CD4-positive, alpha-beta memory T cell (primary cell): ENCODE measurements around the gene KCTD5. TPM values are rescaled to one million over a fixed set of nuclear protein-coding genes. Genes with fewer than 3 reads are reported as not detected.

Source experiments
- CTCF ChIA-PET: fragments of 350-600 bp; sonication (Branson Sonifier 250); formaldehyde crosslinking; loops from one replicate; lab custom pipeline; 2021; ENCODE audit warnings: inconsistent platforms; ENCODE audit not compliant: partially characterized antibody; lab: Charles Lee
- POLR2A ChIA-PET: fragments of 350-600 bp; sonication (Branson Sonifier 250); formaldehyde crosslinking; loops from one replicate; lab custom pipeline; 2021; ENCODE audit not compliant: partially characterized antibody; lab: Charles Lee
- DNase-seq, 5 donors: peaks; one replicate each; pipeline versions ENCODE4 v3.0.0 to v3.0.0-alpha.2; 2020 to 2022; ENCODE audit warnings: mixed read lengths in 1 of 5
- H3K27ac ChIP-seq: one replicate; pipeline ENCODE4 v1.7.0; 2013; ENCODE audit warnings: low read depth, low read length
- H3K27me3 ChIP-seq: 2 replicates; pipeline ENCODE4 v1.7.0; 2013; ENCODE audit warnings: mild to moderate bottlenecking, low read length, moderate library complexity; ENCODE audit not compliant: insufficient read depth
- H3K36me3 ChIP-seq: 2 replicates; pipeline ENCODE4 v1.7.0; 2013; ENCODE audit warnings: mild to moderate bottlenecking, low read length, moderate library complexity; ENCODE audit not compliant: insufficient read depth
- H3K4me1 ChIP-seq: 2 replicates; pipeline ENCODE4 v1.7.0; 2013; ENCODE audit warnings: mild to moderate bottlenecking, low read length, moderate library complexity; ENCODE audit not compliant: insufficient read depth
- H3K4me3 ChIP-seq, 2 donors: one replicate each; pipeline ENCODE4 v1.7.0; 2013; ENCODE audit warnings: low read length in 2 of 2, mild to moderate bottlenecking in 1 of 2
- H3K9me3 ChIP-seq, 2 donors: one replicate each; pipeline ENCODE4 v1.7.0; 2013; ENCODE audit warnings: low read length in 2 of 2, control low read depth in 1 of 2; ENCODE audit not compliant: control insufficient read depth in 1 of 2
- H3K27ac Mint-ChIP-seq, 7 donors: one replicate each; pipeline ENCODE4 v1.8.0; 2020 to 2021; ENCODE audit warnings: mixed read lengths in 7 of 7, mild to moderate bottlenecking in 6 of 7, inconsistent platforms in 3 of 7, moderate library complexity in 3 of 7
- H3K27me3 Mint-ChIP-seq, 2 donors: one replicate each; pipeline ENCODE4 v1.8.0; 2020 to 2021; ENCODE audit warnings: mixed read lengths in 2 of 2
- H3K36me3 Mint-ChIP-seq, 2 donors: one replicate each; pipeline ENCODE4 v1.8.0; 2020 to 2021; ENCODE audit warnings: mixed read lengths in 2 of 2, inconsistent platforms in 1 of 2, mild to moderate bottlenecking in 1 of 2
- H3K4me1 Mint-ChIP-seq, 4 donors: one replicate each; pipeline ENCODE4 v1.8.0; 2020 to 2021; ENCODE audit warnings: mixed read lengths in 4 of 4, mild to moderate bottlenecking in 1 of 4
- H3K4me3 Mint-ChIP-seq, 8 donors: one replicate each; pipeline ENCODE4 v1.8.0; 2020 to 2021; ENCODE audit warnings: mixed read lengths in 8 of 8, mild to moderate bottlenecking in 7 of 8, moderate library complexity in 6 of 8, inconsistent platforms in 3 of 8
- H3K9me3 Mint-ChIP-seq, 8 donors: one replicate each; pipeline ENCODE4 v1.8.0; 2020 to 2021; ENCODE audit warnings: mixed read lengths in 8 of 8, mild to moderate bottlenecking in 5 of 8, inconsistent platforms in 3 of 8, moderate library complexity in 1 of 8
- intact Hi-C: fragments of 100-400 bp; cut with micrococcal nuclease; formaldehyde crosslinking; loops from one replicate; pipeline ENCODE4 v1.15.1; 2023
- polyA plus RNA-seq, 2 donors: library from polyadenylated mRNA; unstranded; fragments of 300-500 nt; fragmentation: Illumina TruSeq; gene quantifications; one replicate each; pipeline ENCODE4 v1.2.3, GENCODE V29; 2021
- total RNA-seq, 2 experiments: library from RNA; stranded (reverse); gene quantifications; one replicate each; pipeline ENCODE4 v1.2.3, GENCODE V29; 2021

KCTD5 gene
- total and polyA plus RNA-seq, 4 experiments from 2014 or later = 19.6 to 27.1 (median 24.6) TPM

GRCh38 chr16:2715966-2716885 lies 33.9 kb downstream of the KCTD5 start:
- peaks cover 4% of the 10 kb centered on the region for H3K4me1 ChIP-seq
- H3K27ac ChIP-seq = no peak overlapping the region
- no peak for DNase-seq
- no peaks in the 10 kb centered on the region for H3K9me3 Mint-ChIP-seq
- H3K27me3 ChIP-seq = no peaks in the 10 kb centered on the region
- no peaks in the 10 kb centered on the region for H3K36me3 Mint-ChIP-seq
- H3K27ac Mint-ChIP-seq = peak overlapping the region in 1 of 7 donors; percentile 59
- peaks cover 0 to 1% (median 0%) of the 10 kb centered on the region in 4 donors for H3K4me1 Mint-ChIP-seq
- no peaks in the 10 kb centered on the region for H3K27me3 Mint-ChIP-seq
- no peaks in the 10 kb centered on the region for H3K36me3 ChIP-seq
- H3K4me3 ChIP-seq = peak overlapping the region in 1 of 2 donors; percentile 32
- no peaks in the 10 kb centered on the region for H3K9me3 ChIP-seq
- ChIA-PET CTCF (no interaction called here), POLR2A (interaction anchor here (0.9 to 1.4 kb wide), 2 partner anchors 38 to 43 kb away, joined by 3 read pairs; no protein-coding TSS in a partner anchor)
- H3K4me3 Mint-ChIP-seq = peak overlapping the region in 2 of 8 donors; percentile 25 to 71
- intact Hi-C loops = no loop called here

GRCh38 chr16:2716948-2717347 lies 34.6 kb downstream of the KCTD5 start:
- ChIA-PET POLR2A (interaction anchor here (0.9 to 1.4 kb wide), 2 partner anchors 37 to 44 kb away, joined by 3 read pairs; no protein-coding TSS in a partner anchor), CTCF (interaction anchor here (1.3 kb wide), 1 partner anchor 29 kb away, joined by 3 read pairs; no protein-coding TSS in a partner anchor)
- intact Hi-C loops = no loop called here
- Histone ChIP-seq H3K9me3 (no peaks in the 10 kb centered on the region), H3K4me1 (peaks cover 9% of the 10 kb centered on the region), H3K4me3 (no peak overlapping the region), H3K36me3 (no peaks in the 10 kb centered on the region), H3K27me3 (no peaks in the 10 kb centered on the region), H3K27ac (no peak overlapping the region)
- Mint-ChIP-seq H3K4me3 (peak overlapping the region in 1 of 8 donors; percentile 21), H3K4me1 (peaks cover 0 to 1% (median 0%) of the 10 kb centered on the region in 4 donors), H3K27ac (no peak overlapping the region), H3K27me3 (no peaks in the 10 kb centered on the region), H3K9me3 (no peaks in the 10 kb centered on the region), H3K36me3 (no peaks in the 10 kb centered on the region)
- no peak for DNase-seq

DNA sequence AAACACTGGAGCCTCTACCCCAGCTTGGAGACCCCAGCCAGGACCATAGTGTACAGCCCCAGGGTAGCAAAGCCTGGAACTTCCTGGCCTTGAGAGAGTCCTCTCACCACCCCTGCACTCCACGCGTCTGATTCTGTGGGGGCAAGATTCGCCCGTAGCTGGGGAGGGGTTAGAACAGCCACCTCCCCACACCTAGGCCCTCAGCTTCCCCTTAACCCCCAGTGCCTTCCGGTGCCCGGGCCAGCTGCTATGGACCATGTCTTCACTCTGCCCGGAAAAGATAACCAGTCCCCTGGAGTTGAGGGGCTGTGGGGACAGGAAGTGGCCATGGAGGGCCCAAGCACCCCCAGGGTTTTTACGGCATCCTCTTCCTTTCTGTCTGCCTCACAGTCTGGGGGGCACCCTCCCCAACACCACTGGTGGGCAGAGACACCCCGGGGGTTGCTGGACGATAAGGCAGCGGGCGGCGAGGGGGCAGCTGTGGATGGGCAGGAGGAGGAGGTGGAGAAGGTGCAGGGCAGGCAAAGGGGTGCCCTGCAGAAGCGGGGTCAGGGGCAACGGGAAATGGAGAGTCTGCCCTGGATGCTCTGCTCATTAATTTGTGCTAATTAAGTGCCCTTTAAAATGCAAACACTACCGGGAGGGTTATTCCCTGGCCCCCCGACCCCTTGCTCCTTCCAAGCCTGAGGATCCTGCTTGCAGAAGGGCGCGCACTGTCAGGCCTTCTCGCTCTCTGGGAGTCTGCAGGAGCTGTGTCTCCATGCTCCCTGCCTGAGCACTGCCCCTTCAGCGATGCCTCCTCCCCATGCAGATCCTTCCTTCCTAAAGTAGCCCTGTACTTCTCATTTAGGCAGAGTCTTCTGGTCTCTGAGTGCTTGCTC lies 35.3 kb downstream of the KCTD5 start:
- Histone ChIP-seq H3K27me3 (no peaks in the 10 kb centered on the region), H3K27ac (no peak overlapping the region), H3K4me1 (peaks cover 9% of the 10 kb centered on the region), H3K36me3 (no peaks in the 10 kb centered on the region), H3K4me3 (no peak overlapping the region), H3K9me3 (no peaks in the 10 kb centered on the region)
- Mint-ChIP-seq H3K27ac (peak overlapping the region in 2 of 7 donors; percentile 72 to 74), H3K4me3 (peak overlapping the region in 1 of 8 donors; percentile 21), H3K9me3 (no peaks in the 10 kb centered on the region), H3K36me3 (no peaks in the 10 kb centered on the region), H3K4me1 (peaks cover 0 to 1% (median 0%) of the 10 kb centered on the region in 4 donors), H3K27me3 (no peaks in the 10 kb centered on the region)
- POLR2A ChIA-PET = interaction anchor here (1.4 to 1.5 kb wide), 2 partner anchors 35 to 44 kb away, joined by 3 to 4 read pairs; partner anchors contain the start of gene KCTD5
- intact Hi-C loops = no loop called here
- CTCF ChIA-PET = interaction anchor here (1.2 to 1.3 kb wide), 2 partner anchors 11 to 28 kb away, joined by 3 read pairs; no protein-coding TSS in a partner anchor
- no peak for DNase-seq

DNA sequence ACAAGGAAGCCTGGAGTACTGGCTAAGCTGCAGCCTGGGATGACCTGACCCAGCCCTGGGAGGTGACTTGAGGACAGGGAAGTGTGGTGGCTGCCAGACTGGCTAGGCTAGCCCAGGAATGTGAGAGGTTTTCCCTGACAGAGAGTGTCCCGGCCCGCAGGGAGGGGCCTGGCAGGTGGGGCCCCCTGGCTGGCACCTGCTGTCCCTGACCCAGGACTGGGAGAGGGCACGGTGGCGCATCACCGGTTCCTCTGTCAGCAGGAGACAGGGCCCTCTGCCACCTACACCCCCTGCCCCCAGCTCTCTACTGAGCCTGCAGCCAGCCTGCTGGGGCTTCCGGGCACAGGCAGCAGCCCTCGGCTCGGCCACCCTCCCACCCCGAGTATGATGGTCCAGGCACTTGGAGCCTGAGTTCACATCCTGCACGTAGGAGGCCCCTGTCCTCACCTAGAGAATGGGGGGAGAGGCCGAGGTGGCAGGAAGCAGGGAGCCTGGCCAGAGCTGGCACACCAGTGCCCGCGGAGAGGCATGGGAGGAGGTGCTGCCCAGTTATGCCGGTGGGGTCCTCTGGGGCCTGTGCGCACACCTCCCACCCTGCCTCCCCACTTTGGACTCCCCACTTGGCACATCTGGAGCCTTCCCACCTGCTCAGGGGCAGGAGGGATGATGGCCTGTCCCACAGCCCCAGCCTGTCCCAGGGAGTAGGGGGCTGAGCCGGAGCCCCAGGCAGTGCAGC lies 37.2 kb downstream of the KCTD5 start:
- no peaks in the 10 kb centered on the region for H3K9me3 Mint-ChIP-seq
- ChIA-PET CTCF (interaction anchor here (1.2 kb wide), 1 partner anchor 10 kb away, joined by 3 read pairs; no protein-coding TSS in a partner anchor), POLR2A (interaction anchor here (0.6 to 1.5 kb wide), 2 partner anchors 37 to 916 kb away, joined by 3 to 4 read pairs; partner anchors contain the start of gene KCTD5)
- H3K27ac Mint-ChIP-seq = no peak overlapping the region
- Histone ChIP-seq H3K9me3 (no peaks in the 10 kb centered on the region), H3K36me3 (no peaks in the 10 kb centered on the region), H3K27me3 (no peaks in the 10 kb centered on the region), H3K27ac (no peak overlapping the region), H3K4me3 (no peak overlapping the region), H3K4me1 (peaks cover 9% of the 10 kb centered on the region)
- no peaks in the 10 kb centered on the region for H3K36me3 Mint-ChIP-seq
- H3K4me3 Mint-ChIP-seq = peak overlapping the region in 3 of 8 donors; percentile 4 to 35 (median 13)
- H3K4me1 Mint-ChIP-seq = peaks cover 0 to 1% (median 0%) of the 10 kb centered on the region in 4 donors
- DNase-seq = no peak
- peaks cover 3% of the 10 kb centered on the region in 2 donors for H3K27me3 Mint-ChIP-seq
- intact Hi-C loops = no loop called here

DNA sequence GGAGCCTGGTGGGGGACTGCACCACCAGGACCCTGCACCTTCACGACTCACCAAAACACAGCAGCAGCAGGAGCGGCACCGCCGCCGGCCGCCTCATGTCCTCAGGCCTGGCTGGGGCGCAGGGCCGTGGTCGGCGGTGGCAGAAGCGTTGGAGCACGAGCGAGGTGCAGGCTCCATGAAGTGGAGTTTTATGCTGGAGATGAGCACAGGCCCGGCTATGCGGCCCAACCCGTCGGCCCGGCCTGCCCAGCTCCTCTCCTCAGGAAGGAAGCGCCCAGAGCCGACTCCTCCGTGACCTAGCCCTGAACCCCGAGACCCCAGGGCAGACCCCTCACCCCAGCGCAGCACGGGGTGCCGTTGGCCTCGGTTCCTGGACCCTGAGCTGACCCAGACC lies 37.7 kb downstream of the KCTD5 start, which contains the start of gene PRSS27:
PRSS27 (minus strand) TSS at position 161 of the 394 bp plus-strand sequence; CDS start at position 97, 64 bp downstream.
- CTCF ChIA-PET = no interaction called here
- peak within 1 kb of the TSS; percentile 56 for H3K27ac ChIP-seq
- intact Hi-C loops = no loop called here
- H3K27ac Mint-ChIP-seq = peak within 1 kb of the TSS; percentile 56 to 90 (median 73)
- H3K27me3 ChIP-seq = no peaks in the 10 kb centered on the region
- peak within 1 kb of the TSS; percentile 70 to 85 (median 74) for H3K4me3 Mint-ChIP-seq
- peak within 1 kb of the TSS; percentile 17 to 49 for H3K4me3 ChIP-seq
- peaks cover 9% of the 10 kb centered on the region for H3K4me1 ChIP-seq
- H3K27me3 Mint-ChIP-seq = peaks cover 4% of the 10 kb centered on the region in 2 donors
- no peaks in the 10 kb centered on the region for H3K4me1 Mint-ChIP-seq
- H3K36me3 Mint-ChIP-seq = no peaks in the 10 kb centered on the region
- DNase-seq = no peak
- H3K9me3 ChIP-seq = no peaks in the 10 kb centered on the region
- POLR2A ChIA-PET = interaction anchor here (0.6 to 1.0 kb wide), 4 partner anchors 32 to 917 kb away, joined by 3 to 4 read pairs (median 3); partner anchors contain the start of genes FLYWCH2 and SRRM2
- H3K9me3 Mint-ChIP-seq = no peaks in the 10 kb centered on the region
- no peaks in the 10 kb centered on the region for H3K36me3 ChIP-seq
